IMR-90 (cell line): ENCODE data around the gene BHLHE23.

ENCODE experiments used
- BHLHE40 ChIP-seq: fragments of 150-350 bp; IDR thresholded peaks from 2 replicates; pipeline ENCODE4 v1.6.1; 2016; ENCODE audit warnings: mild to moderate bottlenecking, low read depth, low read length
- CEBPB ChIP-seq: IDR thresholded peaks from 2 replicates; pipeline ENCODE4 v1.6.1; 2012; ENCODE audit warnings: low read depth, low read length, improper control_type of control experiment
- MAFK ChIP-seq: IDR thresholded peaks from 2 replicates; pipeline ENCODE4 v1.6.1; 2012; ENCODE audit warnings: low read depth, low read length, improper control_type of control experiment
- MAZ ChIP-seq: IDR thresholded peaks from 2 replicates; pipeline ENCODE4 v1.6.1; 2012; ENCODE audit warnings: low read depth, mild to moderate bottlenecking, low read length, improper control_type of control experiment, moderate library complexity, borderline replicate concordance
- POLR2A ChIP-seq: IDR thresholded peaks from 2 replicates; pipeline ENCODE4 v1.6.1; 2012; ENCODE audit warnings: mild to moderate bottlenecking, low read depth, low read length
- RCOR1 ChIP-seq: IDR thresholded peaks from 2 replicates; pipeline ENCODE4 v1.6.1; 2012; ENCODE audit warnings: mild to moderate bottlenecking, low read length, improper control_type of control experiment; ENCODE audit not compliant: insufficient replicate concordance
- SMC3 ChIP-seq: fragments of 150-350 bp; IDR thresholded peaks from 2 replicates; pipeline ENCODE4 v1.6.1; 2016; ENCODE audit warnings: low read depth, mild to moderate bottlenecking, antibody characterized with exemption, low read length, moderate library complexity
- TF ChIP-seq, protein P1 (sequence below): conservative IDR thresholded peaks from 2 replicates; pipeline ENCODE4 v1.5.1; 2012; ENCODE audit warnings: mild to moderate bottlenecking, low read depth, low read length, improper control_type of control experiment
- TF ChIP-seq, protein P2 (sequence below): fragments of 150-350 bp; IDR thresholded peaks from 2 replicates; pipeline ENCODE4 v1.6.1; 2017; ENCODE audit warnings: mild to moderate bottlenecking, antibody characterized with exemption, low read length, low read depth

DNA sequence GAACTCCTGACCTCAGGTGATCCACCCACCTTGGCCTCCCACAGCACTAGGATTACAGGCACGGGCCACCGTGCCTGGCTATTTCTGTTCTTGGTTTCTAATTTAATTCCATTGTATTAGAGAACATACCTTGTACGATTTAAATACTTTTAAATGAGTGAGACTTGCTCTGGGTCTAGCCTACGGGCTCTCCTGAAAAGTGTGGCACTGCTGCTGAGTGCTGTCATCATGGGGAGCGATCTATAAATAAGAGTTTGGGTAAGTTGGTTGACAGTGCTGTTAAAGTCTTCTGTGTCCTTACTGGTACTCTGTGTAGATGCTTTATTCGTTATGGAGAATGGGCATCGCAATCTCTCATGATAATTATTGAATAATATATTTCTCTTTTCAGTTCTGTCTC lies 35.0 kb upstream of the BHLHE23 start:
- TF ChIP-seq, protein P1, sequence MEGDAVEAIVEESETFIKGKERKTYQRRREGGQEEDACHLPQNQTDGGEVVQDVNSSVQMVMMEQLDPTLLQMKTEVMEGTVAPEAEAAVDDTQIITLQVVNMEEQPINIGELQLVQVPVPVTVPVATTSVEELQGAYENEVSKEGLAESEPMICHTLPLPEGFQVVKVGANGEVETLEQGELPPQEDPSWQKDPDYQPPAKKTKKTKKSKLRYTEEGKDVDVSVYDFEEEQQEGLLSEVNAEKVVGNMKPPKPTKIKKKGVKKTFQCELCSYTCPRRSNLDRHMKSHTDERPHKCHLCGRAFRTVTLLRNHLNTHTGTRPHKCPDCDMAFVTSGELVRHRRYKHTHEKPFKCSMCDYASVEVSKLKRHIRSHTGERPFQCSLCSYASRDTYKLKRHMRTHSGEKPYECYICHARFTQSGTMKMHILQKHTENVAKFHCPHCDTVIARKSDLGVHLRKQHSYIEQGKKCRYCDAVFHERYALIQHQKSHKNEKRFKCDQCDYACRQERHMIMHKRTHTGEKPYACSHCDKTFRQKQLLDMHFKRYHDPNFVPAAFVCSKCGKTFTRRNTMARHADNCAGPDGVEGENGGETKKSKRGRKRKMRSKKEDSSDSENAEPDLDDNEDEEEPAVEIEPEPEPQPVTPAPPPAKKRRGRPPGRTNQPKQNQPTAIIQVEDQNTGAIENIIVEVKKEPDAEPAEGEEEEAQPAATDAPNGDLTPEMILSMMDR = no peak
- TF ChIP-seq RCOR1 = no peak
- no peak for TF ChIP-seq CEBPB
- no peak for TF ChIP-seq BHLHE40
- no peak for TF ChIP-seq POLR2A
- TF ChIP-seq MAZ = no peak
- no peak for TF ChIP-seq MAFK
- no peak for TF ChIP-seq SMC3
- TF ChIP-seq, protein P2, sequence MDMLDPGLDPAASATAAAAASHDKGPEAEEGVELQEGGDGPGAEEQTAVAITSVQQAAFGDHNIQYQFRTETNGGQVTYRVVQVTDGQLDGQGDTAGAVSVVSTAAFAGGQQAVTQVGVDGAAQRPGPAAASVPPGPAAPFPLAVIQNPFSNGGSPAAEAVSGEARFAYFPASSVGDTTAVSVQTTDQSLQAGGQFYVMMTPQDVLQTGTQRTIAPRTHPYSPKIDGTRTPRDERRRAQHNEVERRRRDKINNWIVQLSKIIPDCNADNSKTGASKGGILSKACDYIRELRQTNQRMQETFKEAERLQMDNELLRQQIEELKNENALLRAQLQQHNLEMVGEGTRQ = no peak
